Loucy (cell line): ENCODE measurements around the gene CHST2.
A peak's percentile ranks its signal among the peaks of the same experiment; 100 is the strongest.

Experiments
- H2AFZ ChIP-seq: fragments of 200-600 bp; sonication (generic); 2 replicates; pipeline ENCODE4 v1.6.0; 2016; ENCODE audit warnings: antibody characterized with exemption, mild to moderate bottlenecking, low read length, moderate library complexity
- H3F3A ChIP-seq: fragments of 200-600 bp; 2 replicates; pipeline ENCODE4 v1.6.0; 2016; ENCODE audit warnings: antibody characterized with exemption, low read depth, mild to moderate bottlenecking
- H3K27me3 ChIP-seq: fragments of 200-600 bp; sonication (generic); 2 replicates; pipeline ENCODE4 v1.6.1; 2014; ENCODE audit warnings: low read length, mild to moderate bottlenecking; ENCODE audit not compliant: insufficient read depth, poor library complexity, severe bottlenecking
- H3K36me3 ChIP-seq: fragments of 200-600 bp; sonication (generic); 2 replicates; pipeline ENCODE4 v1.6.1; 2016; ENCODE audit warnings: low read length; ENCODE audit not compliant: insufficient read depth
- H3K4me1 ChIP-seq: fragments of 200-600 bp; sonication (generic); 2 replicates; pipeline ENCODE4 v1.5.1; 2014; ENCODE audit warnings: low read length, mild to moderate bottlenecking; ENCODE audit not compliant: insufficient read depth, poor library complexity, severe bottlenecking
- H3K4me2 ChIP-seq: fragments of 200-600 bp; sonication (generic); 2 replicates; pipeline ENCODE4 v1.6.0; 2014; ENCODE audit warnings: antibody characterized with exemption, low read length, low read depth, mild to moderate bottlenecking; ENCODE audit not compliant: poor library complexity, severe bottlenecking
- H3K4me3 ChIP-seq: fragments of 200-600 bp; sonication (generic); 2 replicates; pipeline ENCODE4 v1.5.1; 2014; ENCODE audit warnings: low read length, mild to moderate bottlenecking, mixed read lengths; ENCODE audit not compliant: poor library complexity, severe bottlenecking
- H3K79me2 ChIP-seq: fragments of 200-600 bp; sonication (generic); 2 replicates; pipeline ENCODE4 v1.6.1; 2014; ENCODE audit warnings: low read length; ENCODE audit not compliant: insufficient read depth
- H3K9ac ChIP-seq: fragments of 200-600 bp; sonication (generic); 2 replicates; pipeline ENCODE4 v1.6.0; 2014; ENCODE audit warnings: mild to moderate bottlenecking, low read depth, low read length, moderate library complexity; ENCODE audit not compliant: poor library complexity, severe bottlenecking
- H3K9me2 ChIP-seq: fragments of 200-600 bp; sonication (generic); replicated peaks from 2 replicates; pipeline ENCODE4 v1.6.1; 2016; ENCODE audit warnings: low read depth, low read length, mixed read lengths
- H3K9me3 ChIP-seq: fragments of 200-600 bp; sonication (generic); 2 replicates; pipeline ENCODE4 v1.6.1; 2014; ENCODE audit warnings: mild to moderate bottlenecking, antibody characterized with exemption, low read length, low read depth; ENCODE audit not compliant: insufficient read depth
- H4K20me1 ChIP-seq: fragments of 200-600 bp; sonication (generic); 2 replicates; pipeline ENCODE4 v1.6.0; 2014; ENCODE audit warnings: antibody characterized with exemption, low read length, mild to moderate bottlenecking; ENCODE audit not compliant: insufficient read depth, poor library complexity, severe bottlenecking
- EZH2phosphoT487 ChIP-seq: fragments of 200-600 bp; IDR thresholded peaks from 2 replicates; pipeline ENCODE4 v1.6.1; 2018; ENCODE audit warnings: antibody characterized with exemption, mild to moderate bottlenecking, moderate library complexity, borderline replicate concordance
- TF ChIP-seq, protein P1 (sequence below): fragments of 200-600 bp; sonication (generic); conservative IDR thresholded peaks from 2 replicates; pipeline ENCODE4 v1.5.1; 2014; ENCODE audit warnings: mild to moderate bottlenecking, antibody characterized with exemption, low read length

Gene CHST2

DNA sequence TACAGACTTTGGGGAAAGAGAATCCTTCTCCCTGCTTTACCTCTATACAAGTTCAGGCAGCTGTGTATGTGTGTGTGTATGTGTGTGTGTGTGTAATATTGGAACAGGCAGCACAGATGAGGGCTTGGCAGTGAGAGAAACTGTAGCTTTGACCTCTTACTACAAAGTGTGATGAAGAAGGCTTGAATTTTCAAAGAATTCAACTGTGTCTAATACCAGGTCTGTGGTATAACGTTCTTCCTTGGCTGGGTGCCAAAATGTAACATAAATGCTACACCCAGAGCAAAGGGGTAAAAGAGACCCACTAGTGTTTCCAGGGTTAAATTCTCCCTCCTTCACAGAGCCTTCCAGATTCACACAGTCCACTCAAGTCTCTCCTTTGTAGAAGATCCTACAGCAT is 51.1 kb downstream of the CHST2 start:
- H3K4me2 ChIP-seq = peak overlapping the region; percentile 78
- H3K9me3 ChIP-seq = peaks cover 11% of the 10 kb centered on the region; the same call in 1 of the 2 replicates
- H3K9ac ChIP-seq = peak overlapping the region; percentile 54
- H3K79me2 ChIP-seq = no peaks in the 10 kb centered on the region
- no peak for TF ChIP-seq EZH2phosphoT487
- TF ChIP-seq, protein P1, sequence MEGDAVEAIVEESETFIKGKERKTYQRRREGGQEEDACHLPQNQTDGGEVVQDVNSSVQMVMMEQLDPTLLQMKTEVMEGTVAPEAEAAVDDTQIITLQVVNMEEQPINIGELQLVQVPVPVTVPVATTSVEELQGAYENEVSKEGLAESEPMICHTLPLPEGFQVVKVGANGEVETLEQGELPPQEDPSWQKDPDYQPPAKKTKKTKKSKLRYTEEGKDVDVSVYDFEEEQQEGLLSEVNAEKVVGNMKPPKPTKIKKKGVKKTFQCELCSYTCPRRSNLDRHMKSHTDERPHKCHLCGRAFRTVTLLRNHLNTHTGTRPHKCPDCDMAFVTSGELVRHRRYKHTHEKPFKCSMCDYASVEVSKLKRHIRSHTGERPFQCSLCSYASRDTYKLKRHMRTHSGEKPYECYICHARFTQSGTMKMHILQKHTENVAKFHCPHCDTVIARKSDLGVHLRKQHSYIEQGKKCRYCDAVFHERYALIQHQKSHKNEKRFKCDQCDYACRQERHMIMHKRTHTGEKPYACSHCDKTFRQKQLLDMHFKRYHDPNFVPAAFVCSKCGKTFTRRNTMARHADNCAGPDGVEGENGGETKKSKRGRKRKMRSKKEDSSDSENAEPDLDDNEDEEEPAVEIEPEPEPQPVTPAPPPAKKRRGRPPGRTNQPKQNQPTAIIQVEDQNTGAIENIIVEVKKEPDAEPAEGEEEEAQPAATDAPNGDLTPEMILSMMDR = no peak
- H3F3A ChIP-seq = peaks cover 15% of the 10 kb centered on the region
- peaks cover 57% of the 10 kb centered on the region for H3K4me1 ChIP-seq
- H3K9me2 ChIP-seq = no peaks in the 10 kb centered on the region
- no peaks in the 10 kb centered on the region for H4K20me1 ChIP-seq
- no peaks in the 10 kb centered on the region for H3K36me3 ChIP-seq
- H3K27me3 ChIP-seq = no peaks in the 10 kb centered on the region
- peak overlapping the region; percentile 61 for H3K4me3 ChIP-seq
- H2AFZ ChIP-seq = peak overlapping the region; percentile 71; the same call in 1 of the 2 replicates

DNA sequence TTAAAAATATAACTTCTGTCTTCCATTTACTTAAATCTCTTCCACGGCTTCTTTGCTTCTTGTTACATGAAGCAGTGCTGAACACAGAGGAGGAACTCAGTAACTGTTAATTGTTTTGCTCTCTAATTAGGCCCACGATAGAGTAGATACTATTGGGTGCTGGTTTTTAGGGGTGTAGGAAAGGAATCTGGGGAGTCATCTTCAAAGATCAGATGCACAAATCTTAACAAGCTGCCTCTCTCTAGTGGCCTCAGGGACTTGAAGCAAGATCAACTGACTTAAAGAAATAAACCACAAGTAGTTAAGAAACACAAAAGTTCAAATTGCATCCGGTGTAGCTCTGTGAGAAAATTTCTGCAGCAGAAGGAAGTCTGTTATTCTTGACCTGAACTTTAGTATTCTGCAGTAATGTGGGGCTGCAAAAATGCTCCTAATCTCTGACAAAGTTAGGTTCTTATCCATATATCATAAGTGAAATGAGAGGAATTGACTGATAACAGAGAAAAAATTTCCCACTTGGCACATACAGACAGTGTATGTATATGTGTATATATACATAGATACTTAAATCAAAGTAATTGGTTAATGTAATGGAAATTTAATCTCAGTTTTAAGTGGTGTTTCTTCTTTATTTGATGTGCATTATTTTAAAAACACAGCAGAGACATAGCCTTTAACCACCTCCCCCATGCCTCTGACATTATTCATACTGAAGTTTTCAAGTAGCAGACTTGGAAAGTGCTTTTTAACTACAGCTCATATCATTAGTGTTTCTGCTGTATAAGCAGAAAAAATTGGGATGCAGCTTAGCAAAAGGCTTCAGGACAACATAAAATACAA is 51.8 kb downstream of the CHST2 start:
- Histone ChIP-seq H3K9ac (peak overlapping the region; percentile 54), H3K9me2 (no peaks in the 10 kb centered on the region), H3K4me1 (peaks cover 57% of the 10 kb centered on the region), H3K36me3 (no peaks in the 10 kb centered on the region), H3K79me2 (no peaks in the 10 kb centered on the region), H3K4me2 (peak overlapping the region; percentile 78), H2AFZ (peak overlapping the region; percentile 71; the same call in 1 of the 2 replicates), H3K27me3 (no peaks in the 10 kb centered on the region), H3K4me3 (peak overlapping the region; percentile 61), H4K20me1 (no peaks in the 10 kb centered on the region), H3F3A (peaks cover 15% of the 10 kb centered on the region), H3K9me3 (peaks cover 11% of the 10 kb centered on the region; the same call in 1 of the 2 replicates)
- TF ChIP-seq, protein P1 = no peak
- no peak for TF ChIP-seq EZH2phosphoT487

DNA sequence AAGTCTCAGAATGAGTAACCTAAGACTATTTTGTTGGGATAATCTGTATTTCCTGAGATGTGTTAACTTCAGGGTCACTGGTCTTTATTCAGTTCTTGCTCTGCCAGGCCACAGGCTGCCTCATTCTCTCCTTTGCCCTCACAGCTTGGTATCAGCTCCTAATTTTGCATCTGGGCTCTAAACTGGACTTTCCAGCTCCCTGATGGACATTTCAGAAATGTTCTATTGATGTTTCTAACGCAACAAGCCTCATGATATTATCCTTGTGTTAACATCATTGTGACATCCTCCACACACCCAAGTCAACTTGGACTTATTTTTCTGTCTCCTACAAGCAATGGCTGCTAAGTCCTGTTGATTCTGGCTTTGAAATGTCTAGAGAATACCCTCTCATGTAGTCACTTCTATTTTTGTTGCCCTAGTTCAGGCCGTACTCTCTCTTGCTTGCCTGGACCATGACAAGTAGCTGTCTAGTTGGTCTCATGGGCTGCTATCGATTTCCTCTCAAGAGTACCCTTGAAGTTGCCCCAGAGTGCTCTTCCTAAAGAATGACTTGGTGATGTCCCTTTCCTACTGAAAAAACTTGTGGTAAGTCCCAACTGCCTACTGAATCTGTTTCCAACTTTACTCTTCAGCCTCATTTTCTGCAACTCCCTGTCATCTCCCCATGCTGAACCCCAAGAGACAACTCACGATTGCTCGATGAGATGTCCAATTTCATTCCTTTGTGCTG is 52.7 kb downstream of the CHST2 start:
- H3K9me2 ChIP-seq = no peaks in the 10 kb centered on the region
- H3K36me3 ChIP-seq = no peaks in the 10 kb centered on the region
- H3K4me2 ChIP-seq = peak overlapping the region; percentile 78
- peak overlapping the region; percentile 54 for H3K9ac ChIP-seq
- H3K27me3 ChIP-seq = no peaks in the 10 kb centered on the region
- H4K20me1 ChIP-seq = no peaks in the 10 kb centered on the region
- H3K4me1 ChIP-seq = peaks cover 56% of the 10 kb centered on the region
- peak overlapping the region; percentile 32; the same call in 1 of the 2 replicates for H2AFZ ChIP-seq
- peak overlapping the region; percentile 61 for H3K4me3 ChIP-seq
- H3K9me3 ChIP-seq = peaks cover 11% of the 10 kb centered on the region; the same call in 1 of the 2 replicates
- H3F3A ChIP-seq = peaks cover 15% of the 10 kb centered on the region
- no peaks in the 10 kb centered on the region for H3K79me2 ChIP-seq
- TF ChIP-seq, protein P1 = no peak
- no peak for TF ChIP-seq EZH2phosphoT487
